GM23338 (cell line): Measurements from ENCODE around the gene ARHGAP10. TPM values are rescaled to one million over a fixed set of nuclear protein-coding genes. Genes with fewer than 3 reads are reported as not detected.

Source experiments
- ATAC-seq: fragments of 200-7000 bp; cut with Tn5 transposase; 3 replicates; pipeline ENCODE4 v1.9.1; 2020
- DNase-seq: peaks from one replicate; pipeline ENCODE4 v3.0.0-alpha.2; 2015; ENCODE audit warnings: low spot score
- H2AFZ ChIP-seq: fragments of 200-600 bp; sonication (generic); 2 replicates; pipeline ENCODE4 v1.8.0; 2016; ENCODE audit warnings: antibody characterized with exemption, mild to moderate bottlenecking, moderate library complexity
- H3F3A ChIP-seq: fragments of 200-600 bp; sonication (generic); replicated peaks from 2 replicates; pipeline ENCODE4 v1.8.0; 2017; ENCODE audit warnings: antibody characterized with exemption, mixed run types, low read depth
- H3K27ac ChIP-seq: fragments of 200-600 bp; sonication (generic); 2 replicates; pipeline ENCODE4 v1.6.1; 2016; ENCODE audit warnings: low read depth
- H3K27me3 ChIP-seq: fragments of 200-600 bp; sonication (generic); 2 replicates; pipeline ENCODE4 v1.8.0; 2016; ENCODE audit warnings: mild to moderate bottlenecking, mixed run types, moderate library complexity; ENCODE audit not compliant: insufficient read depth
- H3K36me3 ChIP-seq: fragments of 200-600 bp; sonication (generic); 2 replicates; pipeline ENCODE4 v1.8.0; 2016; ENCODE audit warnings: mild to moderate bottlenecking; ENCODE audit not compliant: insufficient read depth
- H3K4me1 ChIP-seq: fragments of 200-600 bp; sonication (generic); 2 replicates; pipeline ENCODE4 v1.8.0; 2016; ENCODE audit warnings: mild to moderate bottlenecking, moderate library complexity; ENCODE audit not compliant: insufficient read depth
- H3K4me2 ChIP-seq: fragments of 200-600 bp; sonication (generic); 2 replicates; pipeline ENCODE4 v1.7.1; 2017; ENCODE audit warnings: mixed run types
- H3K4me3 ChIP-seq: fragments of 200-600 bp; sonication (generic); 2 replicates; pipeline ENCODE4 v1.6.1; 2016; ENCODE audit warnings: mixed run types
- H3K79me2 ChIP-seq: fragments of 200-600 bp; sonication (generic); replicated peaks from 2 replicates; pipeline ENCODE4 v1.8.0; 2017; ENCODE audit warnings: mild to moderate bottlenecking; ENCODE audit not compliant: insufficient read depth
- H3K9me2 ChIP-seq: fragments of 200-600 bp; sonication (generic); 2 replicates; pipeline ENCODE4 v1.8.0; 2017; ENCODE audit not compliant: insufficient read depth
- H4K20me1 ChIP-seq: fragments of 200-600 bp; sonication (generic); replicated peaks from 2 replicates; pipeline ENCODE4 v1.8.0; 2017; ENCODE audit warnings: mild to moderate bottlenecking; ENCODE audit not compliant: insufficient read depth
- H3K27ac Mint-ChIP-seq: 2 replicates; pipeline ENCODE4 v1.8.0; 2020; ENCODE audit warnings: inconsistent platforms, mild to moderate bottlenecking, moderate library complexity, mixed read lengths
- H3K27me3 Mint-ChIP-seq: 3 replicates; pipeline ENCODE4 v1.8.0; 2022; ENCODE audit warnings: low read depth, mild to moderate bottlenecking, moderate library complexity, mixed read lengths, inconsistent platforms; ENCODE audit not compliant: insufficient read depth, poor library complexity
- H3K36me3 Mint-ChIP-seq: 3 replicates; pipeline ENCODE4 v1.8.0; 2021; ENCODE audit warnings: low read depth, mild to moderate bottlenecking, inconsistent platforms, moderate library complexity, mixed read lengths
- H3K4me1 Mint-ChIP-seq: 3 replicates; pipeline ENCODE4 v1.8.0; 2020; ENCODE audit warnings: mild to moderate bottlenecking, inconsistent platforms, mixed read lengths
- H3K4me3 Mint-ChIP-seq: 3 replicates; pipeline ENCODE4 v1.8.0; 2021; ENCODE audit warnings: moderate library complexity, mild to moderate bottlenecking, inconsistent platforms, mixed read lengths
- H3K9me3 Mint-ChIP-seq: 3 replicates; pipeline ENCODE4 v1.8.0; 2020; ENCODE audit warnings: moderate library complexity, mild to moderate bottlenecking, inconsistent platforms, mixed read lengths
- CREB1 ChIP-seq: fragments of 250-450 bp; sonication (Bioruptor Pico); IDR thresholded peaks from 2 replicates; pipeline ENCODE4 v1.5.0; 2020; ENCODE audit warnings: low read depth, mild to moderate bottlenecking, moderate library complexity
- CTCF ChIP-seq, 2 experiments: fragments of 200-600 bp in 1 of 2; sonication (generic) in 1 of 2; conservative IDR thresholded peaks; 2 replicates each; pipeline versions ENCODE4 v1.5.1 to v1.6.1; 2016 to 2017; ENCODE audit warnings: antibody characterized with exemption in 2 of 2, low read depth in 2 of 2, mild to moderate bottlenecking in 2 of 2, moderate library complexity in 1 of 2
- ETS1 ChIP-seq: IDR thresholded peaks from 2 replicates; pipeline ENCODE4 v1.6.1; 2016; ENCODE audit warnings: antibody characterized with exemption
- EZH2 ChIP-seq: fragments of 200-600 bp; sonication (generic); IDR thresholded peaks from one replicate; pipeline ENCODE4 v1.8.0; 2017; ENCODE audit warnings: antibody characterized with exemption, mild to moderate bottlenecking, low read depth; ENCODE audit not compliant: unreplicated experiment
- EZH2phosphoT487 ChIP-seq: fragments of 200-600 bp; sonication (generic); IDR thresholded peaks from one replicate; pipeline ENCODE4 v1.8.1; 2018; ENCODE audit warnings: antibody characterized with exemption; ENCODE audit not compliant: unreplicated experiment
- JUNB ChIP-seq: IDR thresholded peaks from one replicate; pipeline ENCODE4 v1.6.1; 2016; ENCODE audit warnings: antibody characterized with exemption; ENCODE audit not compliant: unreplicated experiment
- NANOG ChIP-seq: IDR thresholded peaks from 2 replicates; pipeline ENCODE4 v1.6.1; 2016; ENCODE audit warnings: antibody characterized with exemption, borderline replicate concordance
- POLR2AphosphoS5 ChIP-seq: IDR thresholded peaks from 2 replicates; pipeline ENCODE4 v1.6.1; 2016; ENCODE audit warnings: antibody characterized with exemption, low read depth
- REST ChIP-seq: IDR thresholded peaks from one replicate; pipeline ENCODE4 v1.6.1; 2018; ENCODE audit warnings: antibody characterized with exemption; ENCODE audit not compliant: unreplicated experiment
- STAT1 ChIP-seq: IDR thresholded peaks from one replicate; pipeline ENCODE4 v1.6.1; 2016; ENCODE audit warnings: antibody characterized with exemption; ENCODE audit not compliant: unreplicated experiment
- ZNF114 ChIP-seq: fragments of 250-450 bp; sonication (Bioruptor Pico); IDR thresholded peaks from 2 replicates; pipeline ENCODE4 v1.5.0; 2020; ENCODE audit warnings: mild to moderate bottlenecking, moderate library complexity
- ZNF331 ChIP-seq: fragments of 250-450 bp; sonication (Bioruptor Pico); IDR thresholded peaks from 2 replicates; pipeline ENCODE4 v1.5.0; 2020; ENCODE audit warnings: low read depth, mild to moderate bottlenecking, moderate library complexity
- ZNF462 ChIP-seq: fragments of 250-450 bp; sonication (Bioruptor Pico); IDR thresholded peaks from 2 replicates; pipeline ENCODE4 v1.5.0; 2020; ENCODE audit warnings: mild to moderate bottlenecking, moderate library complexity
- polyA plus RNA-seq: library from polyadenylated mRNA; unstranded; fragments of >200 nt; fragmentation: Nextera tagmentation; extraction: Ambion mirVana; gene quantifications from 2 replicates; pipeline ENCODE4 v1.2.1, GENCODE V29; 2016
- total RNA-seq: library from RNA; depleted of rRNA; stranded (reverse); fragments of >200 nt; shearing (Covaris generic); gene quantifications from 2 replicates; pipeline ENCODE4 v1.2.3, GENCODE V29; 2014

Gene ARHGAP10
- total and polyA plus RNA-seq, 2 experiments from 2014 or later, result 5.1 to 6.3 TPM

- H3K36me3 Mint-ChIP-seq, result no peaks in the 10 kb centered on the region
- no peak overlapping the region for H2AFZ ChIP-seq
- no peaks in the 10 kb centered on the region for H4K20me1 ChIP-seq
- TF ChIP-seq REST (no peak), CTCF (conservative IDR thresholded peaks at IDR 0.05; ENCODE audit: low read depth in 2 of 2) (no peak), EZH2phosphoT487 (no peak), ETS1 (no peak), POLR2AphosphoS5 (no peak), ZNF462 (CRISPR knock-in tag) (no peak), EZH2 (no peak), CREB1 (CRISPR knock-in tag) (no peak), JUNB (no peak), STAT1 (no peak), ZNF114 (CRISPR knock-in tag) (no peak), ZNF331 (CRISPR knock-in tag) (no peak), NANOG (no peak)
- H3F3A ChIP-seq, result peaks cover 6% of the 10 kb centered on the region; the same call in 1 of the 2 replicates
- H3K4me1 Mint-ChIP-seq, result peaks cover 3% of the 10 kb centered on the region; the same call in 1 of the 3 replicates
- H3K9me2 ChIP-seq, result no peaks in the 10 kb centered on the region
- H3K27me3 ChIP-seq, result no peaks in the 10 kb centered on the region
- no peak for ATAC-seq
- H3K27ac ChIP-seq, result no peak overlapping the region
- no peak overlapping the region for H3K4me3 ChIP-seq
- H3K27me3 Mint-ChIP-seq, result peaks cover 7% of the 10 kb centered on the region
- H3K79me2 ChIP-seq, result no peaks in the 10 kb centered on the region
- H3K27ac Mint-ChIP-seq, result no peak overlapping the region
- no peaks in the 10 kb centered on the region for H3K9me3 Mint-ChIP-seq
- H3K4me2 ChIP-seq, result no peak overlapping the region
- DNase-seq, result no peak
- H3K36me3 ChIP-seq, result no peaks in the 10 kb centered on the region
- H3K4me1 ChIP-seq, result no peaks in the 10 kb centered on the region
- H3K4me3 Mint-ChIP-seq, result no peak overlapping the region
Measured at GRCh38 chr4:147777456-147778091, 45.7 kb downstream of the ARHGAP10 start.
